COR-L47 (cell line): ENCODE measurements around the gene NFATC2.

ENCODE experiments used
- DNase-seq: peaks from one replicate; lab custom pipeline; 2025; lab: John Stamatoyannopoulos, UW

NFATC2 gene

DNA sequence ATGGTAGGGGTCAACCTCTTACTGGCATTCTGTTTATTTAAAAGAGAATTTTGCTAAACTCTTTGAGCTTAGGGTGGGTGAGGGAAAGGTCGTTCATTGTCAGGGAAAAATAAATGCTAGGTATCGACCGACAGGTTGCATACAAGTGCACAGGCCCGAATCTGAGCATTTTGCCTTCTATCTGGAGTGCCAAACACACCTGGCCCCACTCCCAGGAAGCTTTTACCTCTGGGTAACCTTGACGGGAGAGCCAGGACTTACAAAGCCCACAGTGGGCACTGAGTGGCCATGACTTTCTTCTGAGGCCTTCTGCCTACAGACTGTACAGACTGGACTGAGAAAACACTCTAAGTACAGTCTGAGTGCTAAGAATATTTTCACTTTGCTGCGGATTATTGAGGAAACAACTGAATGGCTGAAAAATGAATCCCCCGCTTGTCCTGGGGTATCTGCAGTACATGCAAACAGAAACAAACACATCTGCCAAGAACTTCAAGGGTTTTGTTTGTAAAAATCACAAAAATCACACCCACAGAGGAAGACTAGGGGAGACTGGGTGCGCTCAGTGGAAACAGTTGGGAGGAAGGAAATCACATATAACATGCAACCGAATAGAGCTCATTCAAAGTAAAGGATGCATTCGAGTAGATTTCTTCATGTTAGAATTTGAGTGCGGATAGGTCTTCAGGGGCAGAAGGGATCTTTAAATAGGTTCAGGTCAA, 152.8 kb downstream of the NFATC2 start:
- no peak for DNase-seq

DNA sequence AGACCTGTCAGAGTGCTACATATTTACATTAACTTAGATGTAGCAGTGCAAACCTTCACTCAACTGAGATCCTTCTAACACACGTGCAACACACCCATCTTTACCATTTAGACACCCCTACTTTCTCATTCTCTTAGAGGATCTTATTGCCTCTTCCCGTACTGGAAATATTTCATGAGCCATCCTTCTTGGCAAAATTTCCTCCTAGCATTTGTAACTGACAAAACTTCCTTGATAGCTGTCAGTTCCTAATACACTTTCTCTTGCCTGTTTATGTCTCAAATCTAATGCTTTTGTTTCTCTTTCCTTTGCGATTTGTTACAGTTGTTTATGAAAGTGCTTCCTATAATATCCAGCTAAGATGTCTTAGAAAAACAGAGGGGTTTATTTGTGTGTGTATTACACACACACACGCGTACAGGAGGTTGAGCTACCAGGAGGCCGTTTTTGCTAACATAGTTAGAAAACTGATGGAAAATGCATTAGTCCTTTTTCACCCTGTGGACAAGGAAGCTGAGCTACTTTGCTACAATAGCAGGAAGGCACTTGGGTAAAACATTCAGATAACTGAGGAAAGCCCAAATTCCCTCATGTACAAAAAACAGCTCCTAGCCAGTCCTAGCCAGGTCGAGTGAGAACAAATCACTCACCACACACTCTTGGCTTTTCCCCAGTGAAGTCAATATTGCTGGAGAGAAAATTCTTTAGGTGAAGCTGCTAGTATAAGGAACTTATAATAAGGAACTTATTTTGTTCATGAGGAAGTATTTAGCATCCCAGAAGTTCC, 153.6 kb downstream of the NFATC2 start:
- DNase-seq: no peak

DNA sequence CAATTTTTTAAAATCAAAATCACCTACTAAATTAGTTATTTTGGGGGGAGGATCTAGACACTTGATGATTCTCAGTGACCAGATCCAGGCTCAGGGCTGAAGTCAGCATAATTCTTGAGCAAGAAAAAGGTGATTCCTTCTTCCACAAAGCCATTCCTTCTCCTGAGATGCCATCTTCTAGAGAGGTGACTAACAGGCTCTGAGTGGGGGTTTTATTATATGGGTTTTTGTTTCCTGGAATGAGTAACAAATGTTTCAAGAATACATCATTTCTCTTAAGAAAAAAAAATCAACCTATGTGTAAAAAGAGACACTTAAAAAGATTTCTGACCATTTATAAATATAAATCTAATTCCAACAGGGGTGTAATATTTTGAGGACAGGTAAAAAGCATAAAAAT, 154.3 kb downstream of the NFATC2 start:
- DNase-seq: no peak

DNA sequence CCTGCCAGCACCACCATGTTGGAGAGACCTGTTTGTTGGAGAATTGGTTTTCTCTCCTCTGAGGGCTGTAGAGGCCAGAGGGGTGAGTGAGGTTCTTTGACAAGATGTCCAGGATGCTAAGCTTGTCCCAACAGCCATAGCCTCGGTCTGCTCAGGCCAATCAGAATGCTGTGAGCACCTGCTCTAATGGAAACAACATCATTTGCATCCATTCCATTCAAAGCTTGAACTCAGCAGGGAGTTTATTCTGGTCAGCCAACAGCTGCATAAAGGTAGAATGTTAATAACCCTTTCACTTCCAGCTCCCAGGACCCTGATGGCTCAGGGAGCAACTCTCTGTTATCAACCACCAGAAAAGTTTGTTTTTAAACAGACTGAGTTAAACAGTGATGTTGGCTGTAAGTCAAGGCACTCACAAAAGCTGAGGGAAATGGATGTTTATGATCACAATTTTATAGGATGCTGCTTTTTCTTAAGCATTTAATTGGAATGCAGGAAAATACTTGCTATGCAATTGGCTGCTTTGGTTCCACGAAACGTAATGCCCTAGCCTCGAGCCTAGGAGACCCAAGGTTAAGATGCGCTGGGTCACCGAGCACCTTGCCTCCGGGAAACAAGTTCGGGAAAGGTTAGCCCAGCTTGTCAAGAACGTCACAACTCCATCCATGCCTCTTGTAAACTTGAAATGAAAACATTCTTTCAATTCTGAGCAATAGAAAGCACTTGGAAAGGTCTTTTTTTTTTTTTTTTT, 155.2 kb downstream of the NFATC2 start:
- DNase-seq: no peak

DNA sequence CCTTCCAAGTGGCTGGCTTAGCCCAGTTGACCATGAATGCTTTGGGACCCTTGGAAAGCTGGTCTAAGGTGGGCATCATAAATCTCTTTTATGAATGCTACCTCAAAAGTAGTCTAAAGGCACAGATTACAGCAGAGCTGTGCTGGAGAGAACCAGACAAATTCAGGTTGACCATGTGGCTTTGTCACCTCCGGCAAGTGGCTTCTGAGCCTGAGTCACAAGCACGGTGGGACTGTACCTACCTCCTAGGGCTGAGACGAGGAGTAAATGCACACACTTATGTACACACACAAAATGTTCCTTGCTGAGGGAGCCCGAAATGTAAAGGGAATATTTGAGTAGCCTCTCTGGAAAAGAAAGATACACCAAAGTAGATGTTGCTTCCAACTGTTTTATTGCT, 155.9 kb downstream of the NFATC2 start:
- no peak for DNase-seq

DNA sequence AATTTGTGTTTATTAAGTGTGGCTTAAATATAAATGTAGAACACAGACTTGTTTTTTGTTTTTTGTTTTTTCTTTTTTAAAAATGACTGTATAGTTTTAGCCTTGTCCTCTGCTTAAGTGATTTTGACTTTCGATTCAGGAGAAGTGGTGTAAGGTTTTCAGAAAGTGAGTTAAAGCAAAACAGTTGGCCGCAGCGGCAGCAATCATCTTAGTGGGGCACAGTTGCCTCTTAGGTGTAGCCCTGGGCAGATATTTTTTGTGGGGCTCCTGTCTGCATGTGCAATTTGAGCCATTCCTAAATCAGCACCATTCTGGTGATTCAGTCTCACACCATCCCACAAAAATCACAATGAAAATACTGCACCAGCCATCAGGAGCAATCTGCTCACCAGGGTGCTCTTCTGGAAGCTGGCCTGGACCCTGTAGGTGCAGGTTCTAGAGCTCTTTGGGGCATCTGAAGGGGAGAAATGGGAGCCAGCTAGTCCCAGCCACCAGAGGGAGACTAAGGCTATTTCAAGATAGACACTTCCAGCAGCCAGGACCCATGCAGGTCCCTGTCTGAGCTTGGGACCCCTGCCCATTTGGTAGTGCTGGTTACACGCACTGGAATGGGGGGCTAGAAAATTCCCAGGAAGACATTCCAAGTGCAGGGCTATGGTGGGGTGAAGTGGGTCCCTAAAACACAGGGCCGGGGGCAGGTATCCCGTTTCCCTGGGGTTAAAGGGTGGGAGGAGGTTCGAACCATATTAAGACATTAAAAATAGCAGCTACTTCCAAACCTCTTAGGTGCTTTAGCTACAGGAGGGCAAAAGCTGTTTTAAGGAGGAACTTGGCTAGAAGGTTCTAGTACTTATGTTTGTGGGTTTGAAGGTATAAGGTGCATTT, 156.6 kb downstream of the NFATC2 start:
- no peak for DNase-seq

DNA sequence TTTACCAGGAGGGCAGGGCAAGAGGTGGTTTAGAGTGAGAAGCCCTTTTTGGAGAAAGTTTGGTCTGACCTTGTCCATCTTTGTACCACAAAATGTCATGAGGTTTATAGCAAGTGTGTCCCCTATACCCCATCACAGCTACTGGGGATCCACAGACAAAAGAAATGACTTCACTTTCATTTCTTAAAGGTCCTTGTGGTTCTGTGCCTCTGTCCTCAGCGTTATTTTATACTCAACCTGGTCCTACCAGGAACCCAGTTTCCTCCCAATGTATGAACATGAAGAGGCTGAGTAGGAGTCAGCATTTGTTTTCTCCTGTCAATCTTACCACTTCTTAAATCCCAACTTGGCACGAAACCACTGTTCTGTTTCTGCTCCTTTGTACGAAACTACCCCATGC, 157.6 kb downstream of the NFATC2 start:
- DNase-seq: no peak

DNA sequence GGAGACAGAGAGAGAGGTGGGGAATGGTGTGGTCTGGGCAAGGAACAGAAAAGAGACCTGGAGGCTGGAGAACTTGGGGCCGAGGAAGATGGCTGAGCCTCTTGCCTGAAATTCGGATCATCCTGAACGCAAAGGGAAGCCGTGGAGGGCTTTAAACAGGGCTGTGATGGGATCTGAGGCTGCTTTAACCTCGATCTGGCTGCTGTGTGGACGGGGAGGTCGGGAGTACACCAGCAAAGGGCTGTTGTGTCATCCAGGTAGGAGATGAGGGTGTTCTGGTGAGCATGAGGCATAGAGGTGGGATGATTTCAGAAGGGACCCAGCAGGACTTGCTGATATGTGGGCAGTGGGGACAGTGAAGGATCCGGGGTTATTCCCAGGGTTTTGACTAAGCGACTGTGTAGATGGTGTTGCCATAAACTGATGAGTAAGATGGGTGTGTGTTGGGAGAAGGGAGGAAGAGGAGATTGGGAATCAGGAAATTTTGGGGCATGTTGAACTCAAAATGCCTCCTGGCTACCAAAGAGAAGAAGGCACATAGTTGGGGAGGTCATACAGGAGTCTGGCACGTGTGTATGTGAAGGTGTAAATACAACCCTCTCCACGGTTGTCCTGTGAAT, 158.5 kb downstream of the NFATC2 start:
- DNase-seq: no peak

DNA sequence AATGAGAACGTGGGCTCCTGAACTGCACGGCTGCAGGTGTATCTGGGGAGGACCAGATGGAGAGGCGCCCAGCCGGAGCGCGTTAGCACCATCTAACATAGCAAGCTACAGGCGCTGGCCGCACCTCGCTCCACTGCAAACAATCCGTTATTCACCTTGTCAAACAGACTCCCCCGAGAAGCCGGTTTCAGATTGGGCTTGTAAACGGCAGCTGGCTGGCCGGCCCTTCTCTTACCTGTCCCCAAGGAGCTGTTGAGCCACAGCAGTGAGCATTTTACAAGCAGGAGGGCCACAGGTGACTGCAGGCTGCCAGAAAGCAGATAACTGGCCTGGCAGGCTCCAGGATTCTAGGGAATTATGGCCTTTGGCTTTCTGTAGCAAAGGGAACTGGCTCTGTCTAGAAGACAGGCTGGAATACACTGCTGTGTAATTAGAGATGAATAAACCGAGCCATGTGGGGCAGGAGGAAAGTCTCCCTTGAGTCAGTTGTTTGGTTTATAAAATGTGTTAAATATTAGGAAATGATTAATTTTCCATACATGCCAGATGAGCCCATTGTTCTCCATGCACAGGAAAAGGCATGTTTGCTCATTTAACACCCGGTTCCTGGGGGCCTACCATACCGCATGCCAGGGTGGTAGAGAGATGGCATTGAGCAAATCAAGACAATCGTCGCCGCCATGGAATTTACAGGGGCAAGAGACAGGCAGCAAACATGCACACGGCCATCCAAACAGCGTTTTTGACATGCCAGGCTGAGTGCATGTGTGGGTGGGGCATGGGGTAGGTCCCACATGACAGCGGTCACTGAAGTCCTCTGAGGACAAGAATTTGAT, 159.3 kb downstream of the NFATC2 start:
- DNase-seq: peak; percentile 36

DNA sequence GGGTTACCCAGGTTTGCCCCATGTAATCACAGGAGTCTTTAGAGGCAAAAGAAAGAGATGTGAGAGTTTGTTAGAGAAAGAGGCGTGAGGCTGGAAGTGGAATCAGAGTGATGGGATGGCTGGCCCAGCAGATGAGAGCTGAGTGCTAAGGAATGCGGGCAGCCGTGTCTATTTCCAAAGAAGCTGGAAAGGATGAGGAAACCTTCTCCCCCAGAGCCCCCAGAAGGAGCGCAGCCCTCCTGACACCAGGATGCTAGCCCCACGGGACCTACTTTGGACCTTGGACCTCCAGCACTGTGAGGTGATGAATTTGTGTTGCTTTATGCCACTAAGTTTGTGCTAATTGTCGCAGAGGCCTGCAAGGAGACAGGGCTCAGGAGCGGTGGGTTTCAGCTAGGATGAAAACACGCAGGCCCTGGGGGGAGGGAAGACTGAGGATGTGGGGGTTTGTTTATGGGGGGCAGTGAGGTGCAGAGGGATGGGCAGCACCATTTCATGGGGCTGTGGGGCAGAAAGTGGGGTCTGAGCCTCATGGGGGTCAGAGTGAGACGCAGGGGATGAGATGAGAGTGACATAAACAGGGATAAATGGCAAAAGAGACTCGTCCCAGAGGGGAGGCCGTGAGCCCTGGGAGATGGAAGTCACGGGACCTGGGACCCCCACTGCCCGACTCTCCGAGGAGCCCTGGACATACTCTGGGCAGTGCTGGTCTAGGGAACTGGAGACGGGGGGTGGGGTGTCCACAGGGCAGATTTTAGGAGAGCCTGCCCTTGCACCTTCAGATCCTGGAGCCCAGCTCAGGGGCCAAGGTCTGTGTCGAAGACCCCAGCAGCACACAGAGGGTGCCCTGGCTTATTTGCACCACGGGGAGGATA, 160.2 kb downstream of the NFATC2 start:
- DNase-seq: no peak

DNA sequence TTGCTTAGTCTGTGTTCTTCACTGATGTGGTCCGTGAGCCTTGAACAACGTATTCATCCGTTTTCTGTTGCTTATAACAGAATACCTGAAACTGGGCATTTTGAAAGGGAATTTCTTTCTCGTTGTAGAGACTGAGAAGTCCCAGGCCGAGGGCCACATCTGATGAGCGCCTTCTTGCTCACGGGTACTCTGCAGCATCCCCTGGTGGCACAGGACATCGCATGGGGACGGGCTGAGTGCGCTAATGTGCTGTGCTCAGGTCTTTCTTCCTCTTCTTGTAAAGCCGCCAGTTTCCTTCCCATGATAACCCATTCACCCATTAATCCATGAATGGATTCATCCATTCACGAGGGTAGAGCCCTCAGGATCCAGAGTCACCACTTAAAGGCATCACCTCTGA, 161.0 kb downstream of the NFATC2 start:
- DNase-seq: no peak

DNA sequence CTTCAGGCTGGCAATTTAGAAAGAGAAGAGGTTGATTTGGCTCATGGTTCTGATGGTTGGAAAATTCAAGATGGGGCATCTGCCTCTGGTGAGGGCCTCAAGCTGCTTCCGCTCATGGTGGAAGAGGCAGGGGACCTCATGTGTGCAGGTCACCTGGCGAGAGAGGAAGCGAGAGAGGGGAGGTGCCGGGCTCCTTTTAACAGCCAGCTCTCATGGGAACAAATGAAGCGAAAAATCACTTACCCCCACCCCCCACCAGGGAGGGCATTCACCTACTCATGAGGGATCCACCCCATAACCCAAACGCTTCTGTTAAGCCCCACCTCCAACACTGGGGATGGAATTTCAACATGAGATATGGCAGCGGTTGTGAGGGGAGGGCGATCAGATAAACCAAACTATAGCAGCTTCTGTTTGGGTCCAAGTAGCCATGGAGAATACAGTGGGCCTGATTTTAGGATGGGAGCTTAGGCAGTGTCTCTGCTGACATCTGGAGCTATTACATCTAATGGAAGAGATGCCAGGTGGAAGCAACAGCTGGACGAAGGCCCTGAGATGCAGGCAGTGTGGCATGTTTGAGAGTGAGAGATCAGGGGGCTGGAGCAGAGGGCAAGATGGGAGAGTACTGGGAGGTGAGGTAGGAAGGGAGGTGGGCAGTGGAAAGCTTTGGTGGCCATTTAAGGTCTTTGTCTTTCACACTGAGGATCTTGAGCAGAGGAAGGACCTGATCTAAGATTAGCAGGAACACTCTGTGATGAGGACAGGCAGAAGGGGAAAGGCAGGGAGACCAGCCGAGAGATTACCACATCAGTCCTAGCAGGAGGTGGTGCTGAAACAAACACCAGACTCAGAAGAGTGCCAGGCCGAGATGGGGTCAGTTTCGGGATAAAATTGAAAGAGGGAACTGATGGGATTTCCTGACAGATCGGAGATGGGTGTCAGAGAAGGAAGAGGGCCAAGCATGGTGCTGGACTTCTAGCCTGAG, 161.8 kb downstream of the NFATC2 start:
- no peak for DNase-seq

DNA sequence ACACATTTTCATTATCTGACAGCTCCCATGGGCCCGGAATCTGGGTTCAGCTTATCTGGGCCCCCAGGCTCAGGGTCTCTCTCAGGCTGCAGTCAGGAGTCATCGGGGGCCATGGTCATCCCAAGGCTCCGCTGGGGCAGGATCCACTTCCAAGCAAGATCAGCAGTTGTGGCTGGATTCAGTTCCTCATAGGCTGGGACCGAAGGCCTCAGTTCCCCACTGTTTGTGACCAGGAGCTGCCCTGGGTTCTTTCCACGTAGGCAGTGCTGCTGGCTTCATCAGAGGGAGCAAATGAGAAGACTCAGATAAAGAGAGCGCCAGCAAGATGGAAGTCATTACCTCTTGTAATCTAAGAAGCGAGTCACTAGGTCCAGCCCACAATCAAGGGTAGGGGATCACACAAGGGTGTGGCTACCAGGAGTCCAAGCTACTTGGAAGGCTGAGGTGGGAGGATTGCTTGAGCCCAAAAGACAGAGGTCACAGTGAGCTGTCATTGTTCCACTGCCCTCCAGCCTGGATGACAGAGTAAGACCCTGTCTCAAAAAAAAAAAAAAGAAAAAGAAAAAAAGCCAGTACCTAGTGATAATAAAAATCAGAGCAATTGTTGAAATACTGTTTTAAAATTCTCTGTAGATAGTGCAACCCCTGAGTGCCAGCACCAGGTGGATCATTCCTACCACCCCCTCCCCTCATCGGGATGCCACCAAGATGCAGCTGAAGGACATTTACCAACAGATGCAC, 162.7 kb downstream of the NFATC2 start:
- DNase-seq: no peak

DNA sequence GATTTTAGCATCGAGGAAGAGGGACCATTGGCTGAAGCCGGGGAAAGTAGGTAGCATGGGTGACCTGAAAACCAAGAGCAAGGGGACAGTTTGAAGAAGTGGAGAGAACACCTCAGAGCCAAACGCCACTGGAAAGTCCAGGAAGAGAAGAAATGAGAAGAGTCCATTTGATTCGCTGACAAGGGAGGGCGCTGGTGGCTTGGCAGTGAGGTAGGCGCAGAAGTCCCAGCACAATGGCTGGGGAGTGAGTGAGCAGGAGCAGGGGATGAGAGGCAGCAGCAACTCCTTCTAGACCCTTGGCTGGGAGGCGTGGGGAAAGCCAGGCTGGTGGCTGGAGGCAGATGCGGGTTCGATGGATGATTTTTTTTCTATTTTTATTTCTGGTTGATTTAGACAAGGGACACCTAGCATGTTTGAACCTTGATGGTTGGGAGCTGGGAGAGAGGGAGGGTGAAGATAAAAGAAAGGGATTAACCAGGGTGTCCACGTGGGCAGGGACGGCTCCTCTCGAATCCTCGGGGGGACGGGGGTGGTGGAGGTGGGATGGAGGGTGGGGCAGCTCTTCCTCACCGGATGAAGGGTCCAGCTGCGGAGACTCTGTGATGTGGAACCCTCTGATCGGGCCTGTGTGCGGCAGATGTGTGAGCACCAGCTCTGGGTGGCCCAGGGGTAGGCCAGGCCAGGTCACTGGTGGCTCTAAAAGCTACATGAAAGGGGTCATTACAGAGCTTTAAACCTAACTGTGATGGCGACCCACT, 164.2 kb downstream of the NFATC2 start:
- no peak for DNase-seq

DNA sequence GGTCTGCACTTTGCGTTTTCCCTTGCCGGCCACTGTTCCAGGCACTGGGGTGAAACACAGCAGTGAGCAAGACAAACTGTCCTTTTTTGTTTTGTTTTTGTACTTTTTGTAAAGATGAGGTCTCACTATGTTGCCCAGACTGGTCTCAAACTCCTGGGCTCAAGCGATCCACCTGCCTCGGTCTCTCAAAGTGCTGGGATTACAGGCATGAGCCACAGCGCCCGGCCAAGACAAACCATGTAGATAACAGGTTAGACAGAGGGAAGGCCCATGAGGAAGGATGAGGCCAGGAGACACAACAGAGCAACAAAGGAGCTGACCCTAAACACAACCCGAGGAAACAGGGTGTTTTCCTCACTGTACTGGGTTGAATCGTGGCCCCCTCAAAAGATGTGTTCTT, 165.4 kb downstream of the NFATC2 start:
- no peak for DNase-seq

DNA sequence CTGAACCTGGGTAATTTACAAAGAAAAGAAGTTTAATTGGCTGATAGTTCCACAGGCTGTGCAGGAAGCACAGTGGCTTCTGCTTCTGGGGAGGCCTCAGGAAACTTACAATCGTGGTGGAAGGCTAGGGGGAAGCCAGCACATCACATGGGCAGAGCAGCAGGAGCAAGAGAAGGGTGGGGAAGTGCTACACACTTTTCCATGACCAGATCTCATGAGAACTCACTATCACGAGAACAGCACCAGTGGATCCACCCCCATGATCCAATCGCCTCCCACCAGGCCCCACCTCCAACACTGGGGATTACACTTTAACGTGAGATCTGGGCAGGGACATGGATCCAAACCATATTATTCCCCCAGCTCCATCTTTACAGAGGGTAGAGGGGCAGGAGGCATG, 166.4 kb downstream of the NFATC2 start:
- no peak for DNase-seq

DNA sequence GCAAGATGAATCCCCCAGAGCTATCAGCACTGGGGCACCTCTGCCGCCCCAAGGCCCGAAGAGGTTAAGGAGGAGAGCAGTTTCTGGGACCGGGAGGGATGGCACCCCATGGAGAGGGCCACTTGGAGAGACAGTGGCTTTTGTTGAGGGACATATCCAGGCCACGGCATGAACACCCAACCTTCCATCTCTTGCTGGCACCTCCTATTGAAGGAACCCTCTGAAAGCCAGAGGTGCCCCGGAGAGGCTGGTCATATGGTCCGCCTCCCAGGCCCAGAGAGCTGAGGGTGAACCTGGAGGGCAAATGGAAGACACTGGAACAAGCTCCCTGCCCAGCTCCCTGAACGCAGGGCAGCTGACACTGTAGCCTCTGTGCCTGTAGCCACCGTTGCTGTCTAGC, 167.0 kb downstream of the NFATC2 start:
- DNase-seq: no peak
